Trophoblast cell (in vitro differentiated cells and primary cell): Measurements from ENCODE around the gene GAST.

Experiments
- DNase-seq, 2 donors: peaks; one replicate each; pipeline ENCODE4 v3.0.0-alpha.2; 2016
- H2AFZ ChIP-seq: 2 replicates; pipeline ENCODE4 v1.6.1; 2013; ENCODE audit warnings: low read length, moderate library complexity, mild to moderate bottlenecking; ENCODE audit not compliant: insufficient read depth, poor library complexity
- H2AK5ac ChIP-seq: 2 replicates; pipeline ENCODE4 v1.6.1; 2013; ENCODE audit warnings: mild to moderate bottlenecking, low read length
- H2BK120ac ChIP-seq: 2 replicates; pipeline ENCODE4 v1.6.1; 2013; ENCODE audit warnings: low read length, mild to moderate bottlenecking, moderate library complexity; ENCODE audit not compliant: insufficient read depth, poor library complexity
- H2BK12ac ChIP-seq: 2 replicates; pipeline ENCODE4 v1.6.1; 2013; ENCODE audit warnings: mild to moderate bottlenecking, low read length, moderate library complexity
- H2BK5ac ChIP-seq: 2 replicates; pipeline ENCODE4 v1.6.1; 2013; ENCODE audit warnings: low read length, low read depth, moderate library complexity, mild to moderate bottlenecking; ENCODE audit not compliant: poor library complexity
- H3K14ac ChIP-seq: 2 replicates; pipeline ENCODE4 v1.6.1; 2013; ENCODE audit warnings: mild to moderate bottlenecking, low read length
- H3K18ac ChIP-seq: 2 replicates; pipeline ENCODE4 v1.6.1; 2013; ENCODE audit warnings: mild to moderate bottlenecking, low read length
- H3K23ac ChIP-seq: 2 replicates; pipeline ENCODE4 v1.6.1; 2013; ENCODE audit warnings: low read length
- H3K27ac ChIP-seq: 2 replicates; pipeline ENCODE4 v1.5.1; 2013; ENCODE audit warnings: low read depth, mild to moderate bottlenecking, inconsistent platforms, low read length, moderate library complexity
- H3K27me3 ChIP-seq: 2 replicates; pipeline ENCODE4 v1.6.1; 2013; ENCODE audit warnings: inconsistent platforms, mild to moderate bottlenecking, low read length, moderate library complexity; ENCODE audit not compliant: insufficient read depth
- H3K36me3 ChIP-seq, 2 experiments: 1 replicate in 1 of 2; 2 replicates in 1 of 2; pipeline ENCODE4 v1.6.1; 2013; ENCODE audit warnings: low read length in 2 of 2, mild to moderate bottlenecking in 2 of 2, moderate library complexity in 1 of 2; ENCODE audit not compliant: insufficient read depth in 2 of 2, control insufficient read depth in 1 of 2
- H3K4ac ChIP-seq: 2 replicates; pipeline ENCODE4 v1.6.1; 2013; ENCODE audit warnings: low read depth, mild to moderate bottlenecking, low read length, moderate library complexity
- H3K4me1 ChIP-seq, 2 experiments: 1 replicate in 1 of 2; 2 replicates in 1 of 2; pipeline ENCODE4 v1.6.1; 2013; ENCODE audit warnings: low read length in 2 of 2, mild to moderate bottlenecking in 2 of 2, moderate library complexity in 1 of 2; ENCODE audit not compliant: insufficient read depth in 2 of 2, control insufficient read depth in 1 of 2
- H3K4me2 ChIP-seq: 2 replicates; pipeline ENCODE4 v1.6.1; 2013; ENCODE audit warnings: inconsistent platforms, mild to moderate bottlenecking, low read length, moderate library complexity
- H3K4me3 ChIP-seq: 2 replicates; pipeline ENCODE4 v1.5.1; 2013; ENCODE audit warnings: mild to moderate bottlenecking, low read depth, low read length, inconsistent platforms
- H3K79me1 ChIP-seq: one replicate; pipeline ENCODE4 v1.6.1; 2013; ENCODE audit warnings: low read length
- H3K79me2 ChIP-seq: 2 replicates; pipeline ENCODE4 v1.6.1; 2013; ENCODE audit warnings: low read length, mild to moderate bottlenecking; ENCODE audit not compliant: control insufficient read depth, insufficient read depth, poor library complexity
- H3K9ac ChIP-seq: 2 replicates; pipeline ENCODE4 v1.6.1; 2013; ENCODE audit warnings: mild to moderate bottlenecking, low read length
- H3K9me3 ChIP-seq: 2 replicates; pipeline ENCODE4 v1.6.1; 2013; ENCODE audit warnings: low read depth, mild to moderate bottlenecking, control low read depth, inconsistent platforms, low read length; ENCODE audit not compliant: insufficient read depth
- H4K12ac ChIP-seq: 2 replicates; pipeline ENCODE4 v1.6.1; 2013; ENCODE audit warnings: low read depth, mild to moderate bottlenecking, low read length, moderate library complexity
- H4K8ac ChIP-seq: 2 replicates; pipeline ENCODE4 v1.6.1; 2013; ENCODE audit warnings: low read depth, mild to moderate bottlenecking, low read length, moderate library complexity
- H4K91ac ChIP-seq: one replicate; pipeline ENCODE4 v1.6.1; 2013; ENCODE audit warnings: low read depth, mild to moderate bottlenecking, low read length, moderate library complexity
- WGBS: extraction: QIAGEN DNeasy Blood & Tissue Kit; methylation state at CpG from one replicate; pipeline ENCODE4 v1.1.7; 2013; ENCODE audit warnings: missing lambda C conversion rate; ENCODE audit not compliant: insufficient read length, insufficient coverage; ENCODE audit errors: extremely low coverage; 5-methylcytosine and 5-hydroxymethylcytosine counted together

The GAST gene

GRCh38 chr17:41678907-41679739 is 33.0 kb upstream of the GAST start:
- H3K79me1 ChIP-seq: peaks cover 2% of the 10 kb centered on the region
- no peak overlapping the region for H3K9ac ChIP-seq
- no peak overlapping the region for H3K4ac ChIP-seq
- no peak overlapping the region for H2BK120ac ChIP-seq
- no peak overlapping the region for H3K27ac ChIP-seq
- no peak overlapping the region for H2BK12ac ChIP-seq
- no CpG with 5 or more reads among the region's 6 CpGs for WGBS
- H3K4me2 ChIP-seq: no peak overlapping the region
- peak in 1 of 2 donors; percentile 44 for DNase-seq
- no peaks in the 10 kb centered on the region for H3K36me3 ChIP-seq
- no peak overlapping the region for H4K91ac ChIP-seq
- H3K23ac ChIP-seq: no peak overlapping the region
- no peaks in the 10 kb centered on the region for H3K9me3 ChIP-seq
- no peak overlapping the region for H3K14ac ChIP-seq
- H4K8ac ChIP-seq: no peak overlapping the region
- H3K4me3 ChIP-seq: no peak overlapping the region
- H3K18ac ChIP-seq: no peak overlapping the region
- H4K12ac ChIP-seq: no peak overlapping the region
- H3K27me3 ChIP-seq: no peaks in the 10 kb centered on the region
- no peak overlapping the region for H2AFZ ChIP-seq
- H3K79me2 ChIP-seq: no peaks in the 10 kb centered on the region
- H2BK5ac ChIP-seq: no peak overlapping the region
- peaks cover 0 to 2% of the 10 kb centered on the region in 2 experiments for H3K4me1 ChIP-seq
- no peak overlapping the region for H2AK5ac ChIP-seq

- Histone ChIP-seq H3K4me1 (peaks cover 0 to 2% of the 10 kb centered on the region in 2 experiments), H4K91ac (no peak overlapping the region), H3K9me3 (no peaks in the 10 kb centered on the region), H3K23ac (no peak overlapping the region), H3K27ac (no peak overlapping the region), H4K12ac (no peak overlapping the region), H3K27me3 (no peaks in the 10 kb centered on the region), H3K9ac (no peak overlapping the region), H3K4ac (no peak overlapping the region), H2BK120ac (no peak overlapping the region), H3K4me3 (no peak overlapping the region), H2AFZ (no peak overlapping the region), H2AK5ac (no peak overlapping the region), H3K18ac (no peak overlapping the region), H4K8ac (no peak overlapping the region), H3K36me3 (no peaks in the 10 kb centered on the region), H3K79me2 (no peaks in the 10 kb centered on the region), H3K4me2 (no peak overlapping the region), H2BK5ac (no peak overlapping the region), H3K79me1 (peaks cover 2% of the 10 kb centered on the region), H2BK12ac (no peak overlapping the region), H3K14ac (no peak overlapping the region)
- no CpG with 5 or more reads among the region's 5 CpGs for WGBS
- no peak for DNase-seq
Observed at GRCh38 chr17:41679740-41680425, 32.2 kb upstream of the GAST start.

GRCh38 chr17:41680426-41681040 is 31.6 kb upstream of the GAST start:
- no peak overlapping the region for H2AFZ ChIP-seq
- no peaks in the 10 kb centered on the region for H3K36me3 ChIP-seq
- no peak overlapping the region for H2BK12ac ChIP-seq
- H3K9ac ChIP-seq: no peak overlapping the region
- no peaks in the 10 kb centered on the region for H3K27me3 ChIP-seq
- H3K4me3 ChIP-seq: no peak overlapping the region
- no peak overlapping the region for H3K14ac ChIP-seq
- no CpG with 5 or more reads among the region's 10 CpGs for WGBS
- DNase-seq: no peak
- H4K12ac ChIP-seq: no peak overlapping the region
- H4K91ac ChIP-seq: no peak overlapping the region
- H4K8ac ChIP-seq: no peak overlapping the region
- H2BK120ac ChIP-seq: no peak overlapping the region
- H3K4me2 ChIP-seq: no peak overlapping the region
- H3K9me3 ChIP-seq: no peaks in the 10 kb centered on the region
- H3K79me2 ChIP-seq: no peaks in the 10 kb centered on the region
- no peak overlapping the region for H2AK5ac ChIP-seq
- peaks cover 0 to 2% of the 10 kb centered on the region in 2 experiments for H3K4me1 ChIP-seq
- H2BK5ac ChIP-seq: no peak overlapping the region
- H3K18ac ChIP-seq: no peak overlapping the region
- H3K4ac ChIP-seq: no peak overlapping the region
- no peak overlapping the region for H3K27ac ChIP-seq
- peaks cover 2% of the 10 kb centered on the region for H3K79me1 ChIP-seq
- no peak overlapping the region for H3K23ac ChIP-seq

- H2BK120ac ChIP-seq: no peak overlapping the region
- no peak overlapping the region for H3K4me2 ChIP-seq
- H3K14ac ChIP-seq: no peak overlapping the region
- peaks cover 0 to 2% of the 10 kb centered on the region in 2 experiments for H3K4me1 ChIP-seq
- no peak overlapping the region for H2AK5ac ChIP-seq
- no peak overlapping the region for H3K4ac ChIP-seq
- H2BK12ac ChIP-seq: no peak overlapping the region
- no peak overlapping the region for H3K18ac ChIP-seq
- H3K36me3 ChIP-seq: no peaks in the 10 kb centered on the region
- H3K27ac ChIP-seq: no peak overlapping the region
- no peak overlapping the region for H4K8ac ChIP-seq
- no peak overlapping the region for H3K4me3 ChIP-seq
- no peaks in the 10 kb centered on the region for H3K79me1 ChIP-seq
- no peak overlapping the region for H3K23ac ChIP-seq
- DNase-seq: no peak
- no peaks in the 10 kb centered on the region for H3K27me3 ChIP-seq
- no peaks in the 10 kb centered on the region for H3K79me2 ChIP-seq
- no peak overlapping the region for H3K9ac ChIP-seq
- H4K91ac ChIP-seq: no peak overlapping the region
- no peak overlapping the region for H2AFZ ChIP-seq
- no peaks in the 10 kb centered on the region for H3K9me3 ChIP-seq
- no peak overlapping the region for H2BK5ac ChIP-seq
- no CpG with 5 or more reads among the region's 3 CpGs for WGBS
- no peak overlapping the region for H4K12ac ChIP-seq
Observed at GRCh38 chr17:41681776-41682175, 30.4 kb upstream of the GAST start.
